ENCODE results near the gene CSE1L. TPM values are rescaled to one million over a fixed set of nuclear protein-coding genes. Genes with fewer than 3 reads are reported as not detected.
"Not testable (repeated sequence)": the region's sequence is repeated elsewhere in the genome, so short reads cannot be mapped to it uniquely, and the experiment has no call there.

Gene CSE1L
- total and polyA plus RNA-seq, 2 experiments from 2014 or later = 34.3 to 54.9 TPM

DNA sequence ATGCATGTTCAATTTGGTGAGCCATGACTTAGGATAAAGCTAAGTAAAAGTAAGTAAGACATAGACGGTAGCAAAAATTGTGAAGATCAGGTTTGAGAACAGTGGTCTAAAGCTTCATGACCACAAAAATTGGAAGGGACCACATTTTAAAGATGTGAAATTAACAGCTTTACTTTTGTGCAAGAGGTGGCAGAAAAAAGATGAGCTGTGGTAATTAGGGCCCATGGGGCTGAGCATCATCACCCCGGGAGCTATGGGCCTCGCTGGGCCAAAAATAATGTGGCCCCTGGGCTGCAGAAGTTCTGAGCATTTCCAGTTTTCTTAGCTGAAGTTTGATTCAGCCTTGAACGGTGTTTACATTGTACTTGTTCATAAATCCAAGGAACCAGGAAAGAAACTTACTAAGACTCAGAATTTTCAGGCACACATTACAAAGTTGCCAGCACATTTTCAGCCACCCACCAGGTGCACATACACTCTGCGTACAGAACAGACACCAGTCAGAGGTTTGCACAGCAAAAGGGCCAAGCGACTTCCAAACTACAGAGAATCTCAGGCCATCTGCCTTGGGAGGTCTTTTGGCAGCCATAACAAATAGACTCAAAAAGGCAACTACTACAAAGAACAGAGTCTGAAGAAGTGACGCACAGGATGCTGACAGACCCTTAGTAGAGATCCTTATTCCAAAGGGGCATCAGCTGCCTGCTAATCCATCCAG, 57.7 kb downstream of the CSE1L start:
- WGBS (ENCODE audit: low lambda C conversion rate, missing lambda C conversion rate) = 97% methylated on average over 7 of the region's 7 CpGs
- no peak for DNase-seq (ENCODE audit: low spot score)
- H4K20me1 ChIP-seq (ENCODE audit: insufficient read depth, poor library complexity, severe bottlenecking) = no peaks in the 10 kb centered on the region
- TF ChIP-seq EZH2 (IDR thresholded peaks at IDR 0.05; ENCODE audit: borderline replicate concordance) (no peak), EZH2phosphoT487 (IDR thresholded peaks at IDR 0.05; ENCODE audit: low read depth, severe bottlenecking, unreplicated experiment) (no peak)
- TF ChIP-seq, protein P1, sequence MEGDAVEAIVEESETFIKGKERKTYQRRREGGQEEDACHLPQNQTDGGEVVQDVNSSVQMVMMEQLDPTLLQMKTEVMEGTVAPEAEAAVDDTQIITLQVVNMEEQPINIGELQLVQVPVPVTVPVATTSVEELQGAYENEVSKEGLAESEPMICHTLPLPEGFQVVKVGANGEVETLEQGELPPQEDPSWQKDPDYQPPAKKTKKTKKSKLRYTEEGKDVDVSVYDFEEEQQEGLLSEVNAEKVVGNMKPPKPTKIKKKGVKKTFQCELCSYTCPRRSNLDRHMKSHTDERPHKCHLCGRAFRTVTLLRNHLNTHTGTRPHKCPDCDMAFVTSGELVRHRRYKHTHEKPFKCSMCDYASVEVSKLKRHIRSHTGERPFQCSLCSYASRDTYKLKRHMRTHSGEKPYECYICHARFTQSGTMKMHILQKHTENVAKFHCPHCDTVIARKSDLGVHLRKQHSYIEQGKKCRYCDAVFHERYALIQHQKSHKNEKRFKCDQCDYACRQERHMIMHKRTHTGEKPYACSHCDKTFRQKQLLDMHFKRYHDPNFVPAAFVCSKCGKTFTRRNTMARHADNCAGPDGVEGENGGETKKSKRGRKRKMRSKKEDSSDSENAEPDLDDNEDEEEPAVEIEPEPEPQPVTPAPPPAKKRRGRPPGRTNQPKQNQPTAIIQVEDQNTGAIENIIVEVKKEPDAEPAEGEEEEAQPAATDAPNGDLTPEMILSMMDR (IDR thresholded peaks at IDR 0.05; ENCODE audit: poor library complexity) = no peak
- no peaks in the 10 kb centered on the region for H3K4me1 ChIP-seq (ENCODE audit: insufficient read depth)
- no peak overlapping the region for H3K27ac ChIP-seq
- H3K9me2 ChIP-seq (replicated peaks; ENCODE audit: insufficient read depth) = no peaks in the 10 kb centered on the region
- no peak overlapping the region for H3K4me3 ChIP-seq
- H2AFZ ChIP-seq = no peak overlapping the region
- no peaks in the 10 kb centered on the region for H3K27me3 ChIP-seq
- H3K4me2 ChIP-seq = no peak overlapping the region
- no peaks in the 10 kb centered on the region for H3K9me3 ChIP-seq (ENCODE audit: low read depth)
- H3K79me2 ChIP-seq = no peaks in the 10 kb centered on the region
- H3K36me3 ChIP-seq (replicated peaks; ENCODE audit: insufficient read depth, low read depth) = no peaks in the 10 kb centered on the region

DNA sequence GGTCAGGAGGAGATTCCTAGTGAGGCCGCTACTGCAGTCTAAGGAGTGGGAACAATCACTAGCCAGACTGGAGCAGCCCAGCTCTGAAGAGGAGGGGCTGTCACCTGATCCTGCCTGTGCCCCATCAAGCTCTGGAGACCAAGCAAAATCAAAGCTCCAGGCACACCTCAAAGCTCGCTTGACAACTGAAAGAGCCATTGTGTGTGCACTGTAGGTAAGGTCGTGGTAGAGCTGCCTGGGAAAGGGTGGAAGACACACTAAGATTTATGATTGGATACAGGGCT, 58.2 kb downstream of the CSE1L start:
- no peak overlapping the region for H3K4me2 ChIP-seq
- no peaks in the 10 kb centered on the region for H3K27me3 ChIP-seq
- no peak overlapping the region for H3K27ac ChIP-seq
- no peaks in the 10 kb centered on the region for H3K36me3 ChIP-seq (replicated peaks; ENCODE audit: insufficient read depth, low read depth)
- no peak overlapping the region for H2AFZ ChIP-seq
- no peaks in the 10 kb centered on the region for H3K4me1 ChIP-seq (ENCODE audit: insufficient read depth)
- H4K20me1 ChIP-seq (ENCODE audit: insufficient read depth, poor library complexity, severe bottlenecking) = no peaks in the 10 kb centered on the region
- H3K79me2 ChIP-seq = no peaks in the 10 kb centered on the region
- no peaks in the 10 kb centered on the region for H3K9me2 ChIP-seq (replicated peaks; ENCODE audit: insufficient read depth)
- H3K4me3 ChIP-seq = no peak overlapping the region
- WGBS (ENCODE audit: low lambda C conversion rate, missing lambda C conversion rate) = 83% methylated on average over 3 of the region's 3 CpGs
- TF ChIP-seq EZH2 (IDR thresholded peaks at IDR 0.05; ENCODE audit: borderline replicate concordance) (no peak), EZH2phosphoT487 (IDR thresholded peaks at IDR 0.05; ENCODE audit: low read depth, severe bottlenecking, unreplicated experiment) (no peak)
- TF ChIP-seq, protein P1 (IDR thresholded peaks at IDR 0.05; ENCODE audit: poor library complexity) = no peak
- no peak for DNase-seq (ENCODE audit: low spot score)
- no peaks in the 10 kb centered on the region for H3K9me3 ChIP-seq (ENCODE audit: low read depth)

DNA sequence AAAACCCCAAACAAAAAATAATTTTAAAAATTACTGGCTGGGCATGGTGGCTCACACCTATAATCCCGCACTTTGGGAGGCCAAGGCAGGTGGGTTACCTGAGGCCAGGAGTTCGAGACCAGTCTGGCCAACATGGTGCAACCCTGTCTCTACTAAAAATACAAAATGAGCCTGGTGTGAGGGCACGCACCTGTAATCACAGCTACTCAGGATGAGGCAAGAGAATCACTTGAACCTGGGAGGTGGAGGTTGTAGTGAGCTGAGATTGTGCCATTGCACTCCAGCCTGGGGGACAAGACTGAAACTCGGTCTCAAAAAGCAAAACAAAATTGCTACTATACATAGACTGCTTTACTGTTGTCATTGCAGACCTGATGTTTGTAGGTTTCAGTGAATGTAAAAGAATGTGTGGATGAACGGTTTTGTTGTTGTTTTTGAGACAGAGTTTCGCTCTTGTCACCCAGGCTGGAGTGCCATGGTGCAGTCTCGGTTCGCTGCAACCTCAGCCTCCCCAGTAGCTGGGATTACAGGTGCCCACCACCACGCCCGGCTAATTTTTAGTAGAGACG, 59.0 kb downstream of the CSE1L start:
- not testable (repeated sequence) for DNase-seq (ENCODE audit: low spot score); H3K4me3 ChIP-seq; H3K9me2 ChIP-seq (replicated peaks; ENCODE audit: insufficient read depth); H3K4me1 ChIP-seq (ENCODE audit: insufficient read depth); H3K27me3 ChIP-seq; H4K20me1 ChIP-seq (ENCODE audit: insufficient read depth, poor library complexity, severe bottlenecking); H2AFZ ChIP-seq; H3K36me3 ChIP-seq (replicated peaks; ENCODE audit: insufficient read depth, low read depth); H3K79me2 ChIP-seq; H3K27ac ChIP-seq; H3K9me3 ChIP-seq (ENCODE audit: low read depth); H3K4me2 ChIP-seq
- WGBS (ENCODE audit: low lambda C conversion rate, missing lambda C conversion rate) = 98% methylated on average over 11 of the region's 11 CpGs

DNA sequence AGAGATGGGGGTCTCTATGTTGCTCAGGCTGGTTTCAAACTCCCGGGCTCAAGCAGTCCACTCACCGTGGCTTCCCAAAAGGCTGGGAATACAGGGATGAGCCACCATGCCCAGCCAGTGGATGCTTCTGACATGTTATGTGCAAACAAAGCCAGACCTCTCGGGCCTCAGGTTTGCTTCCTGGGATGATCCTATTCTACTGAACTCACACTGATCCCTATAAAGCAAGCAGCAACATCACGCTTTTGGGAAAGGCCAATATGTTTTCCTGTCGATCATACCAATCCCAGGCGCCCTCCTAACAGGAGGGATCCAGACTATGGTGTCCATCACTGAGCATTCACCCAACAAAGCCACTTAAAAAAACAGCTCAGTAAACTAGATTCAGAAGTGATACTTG, 60.2 kb downstream of the CSE1L start:
- H3K27ac ChIP-seq = no peak overlapping the region
- H3K79me2 ChIP-seq = no peaks in the 10 kb centered on the region
- H3K27me3 ChIP-seq = no peaks in the 10 kb centered on the region
- 96% methylated on average over 6 of the region's 6 CpGs for WGBS (ENCODE audit: low lambda C conversion rate, missing lambda C conversion rate)
- H3K36me3 ChIP-seq (replicated peaks; ENCODE audit: insufficient read depth, low read depth) = no peaks in the 10 kb centered on the region
- no peak overlapping the region for H2AFZ ChIP-seq
- no peak for TF ChIP-seq EZH2phosphoT487 (IDR thresholded peaks at IDR 0.05; ENCODE audit: low read depth, severe bottlenecking, unreplicated experiment)
- TF ChIP-seq, protein P1 (IDR thresholded peaks at IDR 0.05; ENCODE audit: poor library complexity) = no peak
- TF ChIP-seq EZH2 (IDR thresholded peaks at IDR 0.05; ENCODE audit: borderline replicate concordance) = no peak
- no peak overlapping the region for H3K4me3 ChIP-seq
- H3K4me2 ChIP-seq = no peak overlapping the region
- no peaks in the 10 kb centered on the region for H3K4me1 ChIP-seq (ENCODE audit: insufficient read depth)
- H3K9me2 ChIP-seq (replicated peaks; ENCODE audit: insufficient read depth) = no peaks in the 10 kb centered on the region
- H3K9me3 ChIP-seq (ENCODE audit: low read depth) = no peaks in the 10 kb centered on the region
- DNase-seq (ENCODE audit: low spot score) = no peak
- H4K20me1 ChIP-seq (ENCODE audit: insufficient read depth, poor library complexity, severe bottlenecking) = no peaks in the 10 kb centered on the region
